OCI-LY7 (cell line): ENCODE data around the gene SYNGR1. TPM values are rescaled to one million over a fixed set of nuclear protein-coding genes. Genes with fewer than 3 reads are reported as not detected.
"Not testable (repeated sequence)": the region's sequence is repeated elsewhere in the genome, so short reads cannot be mapped to it uniquely, and the experiment has no call there.

ENCODE experiments used
- BruUV-seq: library from RNA; stranded (reverse); fragments of 400-500 nt; replicated peaks from 2 replicates; lab custom pipeline; 2021; lab: Mats Ljungman, UMichigan
- CTCF ChIA-PET: fragments of 300-600 bp; sonication (Branson Sonifier 250); formaldehyde crosslinking; loops from one replicate; lab custom pipeline; 2022; ENCODE audit warnings: antibody characterized with exemption; ENCODE audit not compliant: unreplicated experiment; lab: Charles Lee
- POLR2A ChIA-PET: fragments of 300-600 bp; sonication (Branson Sonifier 250); formaldehyde crosslinking; loops from one replicate; lab custom pipeline; 2022; ENCODE audit warnings: antibody characterized with exemption; lab: Charles Lee
- DNase-seq: peaks from one replicate; pipeline ENCODE4 v3.0.0-alpha.2; 2015; ENCODE audit warnings: low spot score
- H2AFZ ChIP-seq: fragments of 200-600 bp; sonication (generic), shearing (Covaris generic); 2 replicates; pipeline ENCODE4 v1.6.1; 2014; ENCODE audit warnings: mild to moderate bottlenecking, antibody characterized with exemption, low read length, moderate library complexity
- H3K27ac ChIP-seq: fragments of 200-600 bp; sonication (generic); 2 replicates; pipeline ENCODE4 v1.5.1; 2014; ENCODE audit warnings: mixed run types, low read depth, mild to moderate bottlenecking, moderate library complexity, low read length, inconsistent platforms; ENCODE audit not compliant: poor library complexity, severe bottlenecking
- H3K36me3 ChIP-seq: fragments of 200-600 bp; sonication (generic); 2 replicates; pipeline ENCODE4 v1.6.1; 2014; ENCODE audit warnings: mild to moderate bottlenecking, antibody characterized with exemption, low read length, moderate library complexity, mixed read lengths; ENCODE audit not compliant: insufficient read depth
- H3K4me1 ChIP-seq: fragments of 200-600 bp; sonication (generic); 2 replicates; pipeline ENCODE4 v1.5.1; 2014; ENCODE audit warnings: mild to moderate bottlenecking, low read length; ENCODE audit not compliant: insufficient read depth, poor library complexity, severe bottlenecking
- H3K4me2 ChIP-seq: fragments of 200-600 bp; sonication (generic); 2 replicates; pipeline ENCODE4 v1.6.1; 2014; ENCODE audit warnings: mild to moderate bottlenecking, low read length
- H3K4me3 ChIP-seq: fragments of 200-600 bp; sonication (generic); 2 replicates; pipeline ENCODE4 v1.5.1; 2014; ENCODE audit warnings: mild to moderate bottlenecking, low read depth, low read length; ENCODE audit not compliant: poor library complexity, severe bottlenecking
- H3K79me2 ChIP-seq: fragments of 200-600 bp; sonication (generic); 2 replicates; pipeline ENCODE4 v1.6.1; 2016; ENCODE audit warnings: low read depth, mild to moderate bottlenecking, low read length, moderate library complexity, mixed read lengths; ENCODE audit not compliant: insufficient read depth
- H3K9me2 ChIP-seq: fragments of 200-600 bp; sonication (generic); 2 replicates; pipeline ENCODE4 v1.6.1; 2016; ENCODE audit warnings: mild to moderate bottlenecking, low read length, mixed read lengths; ENCODE audit not compliant: insufficient read depth
- H3K9me3 ChIP-seq: fragments of 200-600 bp; sonication (generic); 2 replicates; pipeline ENCODE4 v1.6.1; 2014; ENCODE audit warnings: mild to moderate bottlenecking, mixed run types, low read length, mixed read lengths
- H4K20me1 ChIP-seq: fragments of 200-600 bp; sonication (generic); 2 replicates; pipeline ENCODE4 v1.6.1; 2014; ENCODE audit warnings: mild to moderate bottlenecking, antibody characterized with exemption, low read length, moderate library complexity, mixed read lengths; ENCODE audit not compliant: insufficient read depth
- CTCF ChIP-seq: fragments of 200-600 bp; sonication (generic); conservative IDR thresholded peaks from 2 replicates; pipeline ENCODE4 v1.5.1; 2014; ENCODE audit warnings: mild to moderate bottlenecking, antibody characterized with exemption, low read length, moderate library complexity, mixed read lengths
- EZH2phosphoT487 ChIP-seq: fragments of 200-600 bp; sonication (generic); IDR thresholded peaks from 2 replicates; pipeline ENCODE4 v1.6.1; 2018; ENCODE audit warnings: low read depth, borderline replicate concordance, mild to moderate bottlenecking, mixed run types, antibody characterized with exemption, low read length, moderate library complexity, mixed read lengths
- intact Hi-C: fragments of 100-400 bp; cut with micrococcal nuclease; formaldehyde crosslinking; loops from one replicate; pipeline ENCODE4 v1.10.0; 2022; ENCODE audit not compliant: unreplicated experiment
- total RNA-seq, 2 experiments: library from RNA; depleted of rRNA in 1 of 2; stranded (reverse); fragments of >200 nt in 1 of 2; shearing (Covaris generic) in 1 of 2; gene quantifications; 2 replicates each; pipeline ENCODE4 v1.2.3, GENCODE V29; 2014 to 2022

Gene SYNGR1
- total RNA-seq, 2 experiments from 2014 or later, result 10.2 to 23.3 TPM

- no peak for DNase-seq
- H3K4me2 ChIP-seq, result no peak overlapping the region
- CTCF ChIA-PET, result no interaction called here
- H3K9me3 ChIP-seq, result no peaks in the 10 kb centered on the region
- BruUV-seq, result no TSS peak
- intact Hi-C loops, result no loop called here
- H3K9me2 ChIP-seq, result no peaks in the 10 kb centered on the region
- no peak overlapping the region for H3K27ac ChIP-seq
- no peaks in the 10 kb centered on the region for H3K4me1 ChIP-seq
- POLR2A ChIA-PET, result interaction anchor here (0.6 to 2.7 kb wide), 3 partner anchors 11 to 1021 kb away, joined by 5 to 15 read pairs (median 12); partner anchors contain the start of gene RPL3
- no peaks in the 10 kb centered on the region for H3K36me3 ChIP-seq
- TF ChIP-seq CTCF (no peak), EZH2phosphoT487 (no peak)
- no peaks in the 10 kb centered on the region for H3K79me2 ChIP-seq
- H3K4me3 ChIP-seq, result no peak overlapping the region
- H4K20me1 ChIP-seq, result no peaks in the 10 kb centered on the region
- H2AFZ ChIP-seq, result no peak overlapping the region
Measured at GRCh38 chr22:39332441-39333064, 17.2 kb upstream of the SYNGR1 start.

GRCh38 chr22:39336411-39336810 lies 13.4 kb upstream of the SYNGR1 start:
- H3K4me2 ChIP-seq, result no peak overlapping the region
- ChIA-PET CTCF (no interaction called here), POLR2A (no interaction called here)
- H3K27ac ChIP-seq, result no peak overlapping the region
- H4K20me1 ChIP-seq, result no peaks in the 10 kb centered on the region
- no peaks in the 10 kb centered on the region for H3K36me3 ChIP-seq
- TF ChIP-seq CTCF, result no peak
- TF ChIP-seq EZH2phosphoT487, result no peak
- H3K4me1 ChIP-seq, result no peaks in the 10 kb centered on the region
- H3K4me3 ChIP-seq, result no peak overlapping the region
- no peak overlapping the region for H2AFZ ChIP-seq
- DNase-seq, result no peak
- intact Hi-C loops, result no loop called here
- BruUV-seq, result no TSS peak
- no peaks in the 10 kb centered on the region for H3K9me3 ChIP-seq
- H3K9me2 ChIP-seq, result no peaks in the 10 kb centered on the region
- H3K79me2 ChIP-seq, result no peaks in the 10 kb centered on the region

- H3K9me3 ChIP-seq, POLR2A ChIA-PET, H2AFZ ChIP-seq, H3K4me1 ChIP-seq, BruUV-seq, H3K9me2 ChIP-seq, H3K36me3 ChIP-seq, H4K20me1 ChIP-seq, H3K79me2 ChIP-seq, H3K27ac ChIP-seq, H3K4me2 ChIP-seq, CTCF ChIA-PET, DNase-seq, H3K4me3 ChIP-seq: not testable (repeated sequence)
- intact Hi-C loops, result loop anchor here (5.0 to 10.0 kb wide), 3 partner anchors 105 to 188 kb away; no protein-coding TSS in a partner anchor
Measured at GRCh38 chr22:39339775-39340174, 10.0 kb upstream of the SYNGR1 start.
